Right lobe of liver (tissue), 5 donors: ENCODE results near the gene PEA15. TPM values are rescaled to one million over a fixed set of nuclear protein-coding genes. Genes with fewer than 3 reads are reported as not detected.

Experiments used
- total RNA-seq, 6 experiments: library from RNA; depleted of rRNA in 2 of 6; stranded (reverse); fragments of >200 nt in 2 of 6; fragmentation: NEBNext Ultra II Directional in 3 of 6; extraction: Animal tissue kit (Norgen Biotek cat#: 25700) in 3 of 6; gene quantifications; one replicate each; pipeline versions ENCODE4 v1.1.0 to v1.2.4, GENCODE V29; 2016 to 2023
- donor health status: DM: no; HTN: no; CAD: no.
- donor health status: DM: no; HTN: no; CAD: no.
- donor health status: DM: no; HTN: yes; CAD: no.
- donor health status: DM: no; HTN: yes; CAD: no.

The PEA15 gene
- total RNA-seq, 6 experiments from 2014 or later, result 11.5 to 45.7 (median 18.0) TPM

Other genes with a start within 250 kb of the PEA15 start
- gene PIGM, start 173.4 kb upstream of the PEA15 start, total RNA-seq, result 1 to 10 TPM; 3.3 to 4.7 (median 3.9) TPM
- gene KCNJ10, start 135.2 kb upstream of the PEA15 start, total RNA-seq, result 1 to 10 TPM in 2 of 6 experiments, under 1 TPM in 3, not detected in 1; 0.23 to 3.1 (median 0.31) TPM
- gene KCNJ9, start 123.8 kb upstream of the PEA15 start, total RNA-seq, result not detected
- 10 to 100 TPM; 27.5 to 45.7 (median 29.4) TPM for gene IGSF8, start 106.8 kb upstream of the PEA15 start, total RNA-seq
- gene ATP1A2, start 89.6 kb upstream of the PEA15 start, total RNA-seq, result 1 to 10 TPM in 1 of 6 experiments, under 1 TPM in 5; 0.22 to 1.7 (median 0.36) TPM
- gene ATP1A4, start 53.8 kb upstream of the PEA15 start, total RNA-seq, result not detected
- under 1 TPM in 1 of 6 experiments, not detected in 5; 0.25 TPM for gene CASQ1, start 14.8 kb upstream of the PEA15 start, total RNA-seq
- 100 to 1,000 TPM in 4 of 6 experiments, 10 to 100 TPM in 2; 80.2 to 137 (median 110) TPM for gene DCAF8, start 57.2 kb downstream of the PEA15 start, total RNA-seq
- 10 to 100 TPM; 55.8 to 96.2 (median 84.1) TPM for gene PEX19, start 79.7 kb downstream of the PEA15 start, total RNA-seq
- gene COPA, start 137.9 kb downstream of the PEA15 start, total RNA-seq, result 100 to 1,000 TPM in 4 of 6 experiments, 10 to 100 TPM in 2; 75.5 to 109 (median 103) TPM
- 10 to 100 TPM; 31.1 to 45.7 (median 39.0) TPM for gene NCSTN, start 138.0 kb downstream of the PEA15 start, total RNA-seq
- under 1 TPM in 2 of 6 experiments, not detected in 4; 0.07 to 0.12 TPM for gene NHLH1, start 161.7 kb downstream of the PEA15 start, total RNA-seq
- under 1 TPM; 0.06 to 0.22 (median 0.12) TPM for gene VANGL2, start 195.2 kb downstream of the PEA15 start, total RNA-seq